OCI-LY3 (cell line): ENCODE results near the gene RPS6KA5.

Experiments used
- H2AFZ ChIP-seq: fragments of 200-600, 300-600 bp; shearing (Covaris generic); 2 replicates; pipeline ENCODE4 v1.6.0; 2014; ENCODE audit warnings: antibody characterized with exemption, low read depth, low read length
- H3K27ac ChIP-seq: fragments of 200-600, 300-600 bp; sonication (generic); 2 replicates; pipeline ENCODE4 v1.5.1; 2014; ENCODE audit warnings: mild to moderate bottlenecking, low read length, moderate library complexity, mixed read lengths
- H3K27me3 ChIP-seq: fragments of 200-600, 300-600 bp; sonication (generic); 2 replicates; pipeline ENCODE4 v1.6.1; 2014; ENCODE audit warnings: low read depth, low read length, mixed read lengths
- H3K36me3 ChIP-seq: fragments of 200-600, 300-600 bp; sonication (generic); replicated peaks from 2 replicates; pipeline ENCODE3; 2014; ENCODE audit warnings: low read depth, low read length, mixed read lengths
- H3K4me1 ChIP-seq: fragments of 300-600, 200-600 bp; sonication (generic); 2 replicates; pipeline ENCODE4 v1.6.1; 2014; ENCODE audit warnings: low read length, mixed read lengths
- H3K4me2 ChIP-seq: fragments of 200-600, 300-600 bp; sonication (generic); 2 replicates; pipeline ENCODE4 v1.6.1; 2014; ENCODE audit warnings: low read length, mixed read lengths
- H3K4me3 ChIP-seq: fragments of 300-600, 200-600 bp; sonication (generic); 2 replicates; pipeline ENCODE4 v1.5.1; 2014; ENCODE audit warnings: antibody characterized with exemption, mild to moderate bottlenecking, low read length, moderate library complexity
- H3K79me2 ChIP-seq: fragments of 300-600, 200-600 bp; shearing (Covaris generic); 2 replicates; pipeline ENCODE4 v1.6.1; 2014; ENCODE audit warnings: mild to moderate bottlenecking, low read length, mixed read lengths
- H3K9ac ChIP-seq: fragments of 300-600, 200-600 bp; shearing (Covaris generic); 2 replicates; pipeline ENCODE4 v1.6.0; 2014; ENCODE audit warnings: mild to moderate bottlenecking, low read length, moderate library complexity
- H3K9me3 ChIP-seq: fragments of 200-600, 300-600 bp; shearing (Covaris generic); 2 replicates; pipeline ENCODE4 v1.6.1; 2014; ENCODE audit warnings: low read length, mixed read lengths; ENCODE audit not compliant: insufficient read depth
- H4K20me1 ChIP-seq: fragments of 200-600, 300-600 bp; sonication (generic); 2 replicates; pipeline ENCODE4 v1.6.1; 2016; ENCODE audit warnings: low read length, mixed read lengths; ENCODE audit not compliant: insufficient read depth
- EZH2phosphoT487 ChIP-seq: fragments of 200-600 bp; shearing (Covaris generic); IDR thresholded peaks from 2 replicates; pipeline ENCODE4 v1.6.1; 2018; ENCODE audit warnings: antibody characterized with exemption, mixed run types, low read depth
- TF ChIP-seq, protein P1 (sequence below): fragments of 200-600, 300-600 bp; sonication (generic); IDR thresholded peaks from 2 replicates; pipeline ENCODE4 v1.5.1; 2014; ENCODE audit warnings: antibody characterized with exemption, low read length, low read depth

RPS6KA5 gene

DNA sequence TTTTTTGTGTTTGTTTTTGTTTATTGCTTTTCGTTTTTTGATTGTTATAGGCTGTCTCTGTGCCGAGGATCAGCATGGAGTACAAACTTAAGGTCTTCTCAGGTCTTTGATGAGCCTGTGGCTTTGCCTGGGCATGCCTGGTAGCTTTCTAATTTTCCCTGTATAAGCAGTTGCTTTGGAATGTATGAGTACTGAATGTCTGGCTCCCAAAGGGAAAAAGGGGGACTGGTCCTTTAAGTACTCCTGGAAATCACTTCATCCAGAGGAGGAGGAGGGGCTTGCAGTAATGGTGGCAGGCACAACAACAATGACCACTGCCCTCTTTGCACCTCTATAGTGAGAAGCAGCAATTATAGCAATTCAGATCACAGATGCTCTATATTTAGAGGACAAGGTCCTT is 176.7 kb downstream of the RPS6KA5 start:
- TF ChIP-seq, protein P1, sequence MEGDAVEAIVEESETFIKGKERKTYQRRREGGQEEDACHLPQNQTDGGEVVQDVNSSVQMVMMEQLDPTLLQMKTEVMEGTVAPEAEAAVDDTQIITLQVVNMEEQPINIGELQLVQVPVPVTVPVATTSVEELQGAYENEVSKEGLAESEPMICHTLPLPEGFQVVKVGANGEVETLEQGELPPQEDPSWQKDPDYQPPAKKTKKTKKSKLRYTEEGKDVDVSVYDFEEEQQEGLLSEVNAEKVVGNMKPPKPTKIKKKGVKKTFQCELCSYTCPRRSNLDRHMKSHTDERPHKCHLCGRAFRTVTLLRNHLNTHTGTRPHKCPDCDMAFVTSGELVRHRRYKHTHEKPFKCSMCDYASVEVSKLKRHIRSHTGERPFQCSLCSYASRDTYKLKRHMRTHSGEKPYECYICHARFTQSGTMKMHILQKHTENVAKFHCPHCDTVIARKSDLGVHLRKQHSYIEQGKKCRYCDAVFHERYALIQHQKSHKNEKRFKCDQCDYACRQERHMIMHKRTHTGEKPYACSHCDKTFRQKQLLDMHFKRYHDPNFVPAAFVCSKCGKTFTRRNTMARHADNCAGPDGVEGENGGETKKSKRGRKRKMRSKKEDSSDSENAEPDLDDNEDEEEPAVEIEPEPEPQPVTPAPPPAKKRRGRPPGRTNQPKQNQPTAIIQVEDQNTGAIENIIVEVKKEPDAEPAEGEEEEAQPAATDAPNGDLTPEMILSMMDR: no peak
- TF ChIP-seq EZH2phosphoT487: no peak
- H3K4me3 ChIP-seq: no peak overlapping the region
- no peak overlapping the region for H2AFZ ChIP-seq

DNA sequence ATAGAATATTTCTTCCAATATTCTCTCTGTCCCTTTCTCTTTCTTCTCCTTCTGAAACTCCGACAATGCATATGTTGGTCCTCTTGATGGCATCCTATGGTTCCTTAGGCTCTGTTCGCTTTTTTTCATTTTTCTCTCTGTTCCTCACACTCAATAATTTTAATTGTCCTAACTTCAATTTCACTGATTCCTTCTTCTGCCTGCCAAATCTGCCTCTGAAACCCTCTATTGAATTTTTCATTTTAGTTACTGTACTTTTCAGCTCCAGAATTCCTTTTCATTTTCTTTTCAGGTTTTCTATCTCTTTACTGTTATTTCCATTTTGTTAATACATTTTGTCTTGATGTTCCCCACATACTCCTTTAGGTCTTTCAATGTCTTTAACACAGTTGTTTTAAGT is 177.2 kb downstream of the RPS6KA5 start:
- TF ChIP-seq, protein P1: no peak
- no peak for TF ChIP-seq EZH2phosphoT487

More for the DNA sequence above, 176.7 kb downstream of the RPS6KA5 start:
- no peak overlapping the region for H3K9ac ChIP-seq
- no peak overlapping the region for H3K4me2 ChIP-seq
- H4K20me1 ChIP-seq: no peaks in the 10 kb centered on the region
- H3K4me1 ChIP-seq: no peaks in the 10 kb centered on the region
- no peaks in the 10 kb centered on the region for H3K79me2 ChIP-seq
- peaks cover 18% of the 10 kb centered on the region for H3K9me3 ChIP-seq
- H3K27me3 ChIP-seq: no peaks in the 10 kb centered on the region
- H3K36me3 ChIP-seq: peaks cover 19% of the 10 kb centered on the region
- no peak overlapping the region for H3K27ac ChIP-seq

DNA sequence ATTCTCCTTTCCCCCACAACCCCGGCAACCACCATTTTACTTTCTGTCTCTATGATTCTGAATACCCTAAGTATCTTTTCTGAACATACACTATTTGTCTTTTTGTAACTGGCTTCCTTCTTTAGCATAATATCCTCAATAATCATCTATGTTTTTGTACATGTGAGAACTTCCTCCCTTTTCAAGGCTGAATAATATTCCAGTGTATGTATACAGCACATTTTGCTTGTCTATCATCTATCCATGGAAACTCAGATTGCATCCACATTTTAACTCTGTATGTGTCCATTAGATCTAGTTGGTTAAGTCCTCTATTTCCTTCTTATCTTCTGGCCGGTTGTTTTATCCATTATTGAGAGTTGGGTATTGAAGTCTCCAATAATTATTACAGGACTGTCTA is 180.2 kb downstream of the RPS6KA5 start:
- Histone ChIP-seq H3K4me3 (no peak overlapping the region), H3K9ac (no peak overlapping the region), H3K4me1 (no peaks in the 10 kb centered on the region), H3K27me3 (no peaks in the 10 kb centered on the region), H3K36me3 (peaks cover 23% of the 10 kb centered on the region), H3K27ac (no peak overlapping the region), H2AFZ (no peak overlapping the region), H4K20me1 (no peaks in the 10 kb centered on the region), H3K79me2 (no peaks in the 10 kb centered on the region), H3K4me2 (no peak overlapping the region), H3K9me3 (peaks cover 18% of the 10 kb centered on the region)
- no peak for TF ChIP-seq EZH2phosphoT487
- TF ChIP-seq, protein P1: no peak

More for the DNA sequence above, 177.2 kb downstream of the RPS6KA5 start:
- H4K20me1 ChIP-seq: no peaks in the 10 kb centered on the region
- H3K27ac ChIP-seq: no peak overlapping the region
- H3K79me2 ChIP-seq: no peaks in the 10 kb centered on the region
- no peaks in the 10 kb centered on the region for H3K4me1 ChIP-seq
- no peak overlapping the region for H3K9ac ChIP-seq
- peaks cover 18% of the 10 kb centered on the region for H3K9me3 ChIP-seq
- H3K4me2 ChIP-seq: no peak overlapping the region
- no peak overlapping the region for H3K4me3 ChIP-seq
- H3K27me3 ChIP-seq: no peaks in the 10 kb centered on the region
- H3K36me3 ChIP-seq: peaks cover 19% of the 10 kb centered on the region
- no peak overlapping the region for H2AFZ ChIP-seq

DNA sequence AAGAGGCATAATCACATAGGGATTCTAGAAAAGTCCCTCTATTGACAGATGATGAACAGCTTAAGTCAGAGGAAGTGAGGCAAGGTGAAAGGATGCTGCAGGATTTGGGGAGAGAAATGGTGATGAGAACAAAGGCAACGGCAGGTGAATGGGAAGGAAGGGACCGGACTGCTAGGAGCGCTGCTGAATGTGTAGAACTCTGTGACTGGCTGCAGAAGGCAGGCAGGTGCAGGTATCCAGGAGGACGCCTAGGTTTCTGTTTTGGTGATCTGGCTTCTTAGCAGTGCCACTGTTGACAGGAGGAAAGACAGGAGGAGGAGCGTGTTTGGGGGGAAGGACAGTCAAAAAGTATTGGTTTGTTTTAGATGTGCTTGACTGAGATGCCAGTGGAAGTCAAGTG is 185.8 kb downstream of the RPS6KA5 start:
- no peaks in the 10 kb centered on the region for H3K9me3 ChIP-seq
- no peak overlapping the region for H3K4me2 ChIP-seq
- peaks cover 9% of the 10 kb centered on the region for H3K36me3 ChIP-seq
- H3K27me3 ChIP-seq: no peaks in the 10 kb centered on the region
- TF ChIP-seq, protein P1: no peak
- no peaks in the 10 kb centered on the region for H4K20me1 ChIP-seq
- H3K27ac ChIP-seq: no peak overlapping the region
- no peaks in the 10 kb centered on the region for H3K79me2 ChIP-seq
- no peak overlapping the region for H2AFZ ChIP-seq
- no peaks in the 10 kb centered on the region for H3K4me1 ChIP-seq
- H3K9ac ChIP-seq: no peak overlapping the region
- no peak overlapping the region for H3K4me3 ChIP-seq
